ENCODE data around the gene CYP27C1.
"Not testable (repeated sequence)": the region's sequence is repeated elsewhere in the genome, so short reads cannot be mapped to it uniquely, and the experiment has no call there.

CYP27C1 gene

DNA sequence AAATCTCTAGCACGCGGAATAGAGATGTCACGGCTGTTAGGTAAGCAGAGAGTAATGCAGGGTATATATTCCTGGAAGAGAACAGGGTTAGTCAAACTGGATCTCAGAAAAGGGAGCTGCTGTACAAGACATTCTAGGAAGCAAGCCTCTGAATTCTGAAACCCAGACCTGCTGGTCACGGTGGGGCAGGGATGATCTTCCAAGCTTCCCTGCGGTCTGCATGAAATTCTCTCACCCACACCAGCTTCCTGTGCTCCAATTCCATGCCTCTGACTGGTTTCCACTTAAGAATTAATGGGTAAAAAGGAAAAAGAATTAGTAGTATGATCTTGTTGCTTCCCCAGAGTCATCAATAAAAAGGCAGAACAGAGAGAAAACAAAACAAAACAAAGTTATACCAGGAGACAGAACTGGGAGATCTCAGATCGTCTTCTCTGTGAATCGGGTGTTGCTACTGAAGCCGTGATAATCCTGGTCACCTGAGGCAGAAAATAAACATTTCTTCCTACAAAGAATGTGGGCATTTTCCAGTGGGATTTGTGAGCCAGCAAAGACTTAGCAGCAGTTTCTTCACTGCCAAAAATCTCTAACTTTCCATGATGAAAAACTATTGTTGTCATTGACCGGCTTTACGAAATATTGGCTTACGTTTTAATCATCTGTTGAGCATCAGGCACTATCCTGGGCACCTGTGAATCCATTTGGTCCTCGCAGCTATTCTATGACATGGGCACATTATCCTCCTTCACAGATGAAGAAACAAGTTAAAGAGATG lies 5.3 kb upstream of the CYP27C1 start:
- DNase-seq (ENCODE audit: low read depth in 2 of 2), result no peak

- not testable (repeated sequence) for DNase-seq (ENCODE audit: low read depth in 2 of 2)
Measured at GRCh38 chr2:127224135-127224534, 4.0 kb upstream of the CYP27C1 start.

DNA sequence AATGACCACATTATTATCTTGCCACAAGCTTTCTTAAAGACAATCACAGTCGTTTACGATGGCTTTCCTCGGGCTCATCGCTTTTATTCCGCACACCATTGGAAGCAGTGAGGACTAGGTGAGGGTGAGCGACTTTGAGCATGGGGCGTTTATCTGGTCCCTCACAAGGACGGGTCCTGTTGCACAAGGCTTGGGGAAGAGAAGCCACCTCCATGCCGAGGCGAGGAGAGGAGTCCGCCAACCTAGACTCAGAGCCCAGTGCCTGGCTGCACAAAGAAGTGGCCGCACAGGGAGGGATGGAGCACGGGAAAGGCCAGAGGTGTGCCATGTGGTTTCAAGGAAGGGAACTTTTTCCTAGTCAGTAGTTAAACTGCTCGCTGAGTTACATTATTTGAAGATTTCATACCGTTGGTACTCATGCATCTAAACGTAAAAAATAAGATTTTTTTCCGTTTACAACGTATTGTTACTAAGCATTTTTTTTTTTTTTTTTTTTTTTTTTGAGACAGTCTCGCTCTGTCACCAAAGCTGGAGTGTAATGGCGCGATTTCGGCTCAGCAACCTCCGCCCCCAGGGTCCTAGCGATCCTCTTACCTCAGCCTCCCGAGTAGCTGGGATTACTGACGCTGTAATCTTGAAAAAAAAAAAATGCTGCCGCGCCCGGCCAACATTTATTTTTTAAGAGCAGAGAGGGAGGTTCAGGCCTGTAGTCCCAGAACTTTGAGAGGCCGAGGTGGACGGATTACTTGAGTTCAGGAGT lies 849 bp upstream of the CYP27C1 start:
- no peak for DNase-seq (ENCODE audit: low read depth in 2 of 2)

DNA sequence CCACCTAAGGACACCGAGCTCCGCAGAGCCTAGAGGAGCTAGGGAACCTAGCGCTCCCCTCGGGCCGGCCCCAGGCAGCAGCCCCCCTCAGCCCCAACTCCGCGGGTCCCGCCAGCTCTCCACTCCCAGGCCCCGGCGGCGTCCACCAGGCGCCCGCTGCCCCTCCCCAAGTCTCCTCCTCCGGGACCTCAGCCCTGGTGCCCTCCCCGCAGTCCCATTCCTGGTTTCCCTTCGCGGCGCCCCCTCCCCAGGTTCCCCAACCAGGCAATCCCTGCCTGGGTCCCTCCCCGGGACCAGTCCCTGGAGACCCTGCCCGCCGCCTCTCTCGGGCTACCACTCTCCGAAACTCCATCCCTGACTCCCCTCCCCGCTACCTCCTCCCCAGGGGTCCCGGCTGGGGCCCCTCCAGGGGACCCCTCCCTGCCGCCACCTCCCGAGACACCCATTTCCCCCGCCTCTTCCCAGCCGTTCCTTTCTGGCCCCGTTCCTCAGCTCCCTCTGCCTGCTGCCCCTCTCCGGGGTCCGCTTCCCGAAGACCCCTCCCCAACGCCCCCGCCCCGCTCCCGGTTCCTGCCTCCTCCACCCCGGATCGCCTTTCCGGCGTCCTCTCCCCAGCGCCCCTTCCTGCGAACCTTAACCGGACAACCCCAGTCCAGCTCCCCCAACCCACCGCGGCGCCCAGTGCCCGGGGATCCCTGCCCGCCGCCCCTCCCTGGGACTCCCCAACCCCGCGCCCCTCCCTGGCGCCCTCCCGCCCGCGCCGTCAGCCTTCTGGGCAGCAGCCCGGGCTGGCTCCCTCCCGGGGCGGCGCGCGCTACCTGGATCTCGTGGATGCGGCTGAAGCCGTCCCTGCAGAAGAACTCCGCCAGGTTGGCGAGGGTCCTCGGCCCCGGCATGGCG lies 678 bp downstream of the CYP27C1 start:
- DNase-seq (ENCODE audit: low read depth in 2 of 2), result no peak

DNA sequence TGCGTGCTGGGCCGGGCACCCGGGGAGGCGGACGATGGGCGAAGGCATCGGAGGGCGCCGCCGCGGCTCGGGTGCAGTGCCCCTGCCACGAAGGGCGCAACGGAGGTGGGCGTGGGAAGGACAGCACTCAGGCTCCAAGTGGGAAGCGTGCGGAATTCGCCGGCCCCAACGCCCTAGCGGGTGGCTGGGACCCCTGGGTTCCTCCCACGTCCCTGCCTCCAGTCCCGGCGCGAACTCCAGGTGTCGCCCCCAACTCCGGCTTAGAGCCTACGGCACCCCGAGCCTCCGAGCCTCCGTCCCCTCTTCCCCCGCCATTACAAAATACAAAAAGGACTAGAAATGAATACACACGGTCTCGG lies 1.3 kb downstream of the CYP27C1 start:
- no peak for DNase-seq (ENCODE audit: low read depth in 2 of 2)

DNA sequence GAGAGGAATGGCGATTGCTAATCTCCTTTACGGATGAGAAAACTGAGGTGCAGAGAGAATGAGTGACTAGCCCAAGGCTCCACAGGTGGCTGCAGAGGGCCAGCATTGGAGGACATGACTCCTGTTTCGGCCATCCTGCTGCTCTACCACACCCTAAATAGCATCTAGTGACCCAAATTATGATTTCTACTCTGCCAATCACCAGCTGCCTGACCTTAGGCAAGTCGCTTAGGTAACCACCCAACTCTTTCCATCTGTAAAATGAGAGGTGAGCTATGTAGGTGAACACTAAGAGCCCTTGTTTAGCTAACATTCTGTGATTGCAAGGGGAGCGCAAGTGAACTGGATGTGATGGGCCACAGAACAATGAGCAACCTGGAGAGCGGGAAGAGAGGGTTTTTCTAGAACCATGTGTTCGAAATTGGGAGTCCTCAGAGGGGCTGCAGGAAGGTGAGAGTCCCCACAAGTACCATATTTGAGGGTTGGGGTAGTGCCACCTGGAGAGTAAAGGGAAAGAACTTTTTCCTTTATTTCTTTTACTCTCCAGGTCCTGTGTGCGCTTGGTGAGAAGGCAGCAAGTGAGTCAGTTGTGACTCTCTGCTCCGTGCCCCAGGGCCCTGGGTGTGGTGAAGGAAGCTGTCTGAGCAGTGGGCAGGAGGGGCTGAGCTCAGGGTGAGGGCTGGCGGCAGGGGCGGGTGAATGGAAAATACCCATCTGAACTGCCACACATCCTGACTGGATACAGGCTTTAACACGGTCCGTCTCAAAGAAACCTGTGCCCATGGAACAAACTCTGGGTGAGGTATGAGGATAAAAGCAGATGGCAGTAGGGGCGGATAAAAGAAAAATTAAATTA lies 2.4 kb downstream of the CYP27C1 start:
- no peak for DNase-seq (ENCODE audit: low read depth in 2 of 2)

GRCh38 chr2:127216593-127216992 lies 3.5 kb downstream of the CYP27C1 start:
- DNase-seq (ENCODE audit: low read depth in 2 of 2), result no peak

- no peak for DNase-seq (ENCODE audit: low read depth in 2 of 2)
Measured at GRCh38 chr2:127216095-127216494, 4.0 kb downstream of the CYP27C1 start.

GRCh38 chr2:127214201-127214600 lies 5.9 kb downstream of the CYP27C1 start:
- DNase-seq (ENCODE audit: low read depth in 2 of 2), result not testable (repeated sequence)

DNA sequence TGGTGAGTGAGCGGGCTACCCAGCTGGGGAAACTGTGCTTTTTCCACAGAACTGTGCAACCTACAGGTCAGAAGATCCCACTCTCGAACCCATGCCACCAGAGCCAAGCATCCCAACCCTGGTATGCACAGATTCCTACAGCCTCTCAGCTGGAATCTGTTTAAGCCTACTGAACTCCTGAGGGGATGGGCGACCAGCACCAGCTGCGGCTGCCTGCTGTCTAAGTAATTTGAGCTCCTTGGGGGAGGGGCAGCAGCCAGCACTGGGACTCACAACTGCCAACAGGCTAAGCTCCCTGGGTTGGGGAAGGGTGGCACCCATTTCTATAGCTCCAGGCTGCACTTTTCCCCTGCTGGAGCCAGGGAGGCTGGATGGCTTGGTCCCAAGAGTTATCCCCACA lies 11.8 kb downstream of the CYP27C1 start:
- DNase-seq (ENCODE audit: low read depth in 2 of 2), result no peak

- DNase-seq (ENCODE audit: low read depth in 2 of 2), result no peak
Measured at GRCh38 chr2:127205218-127206125, 14.6 kb downstream of the CYP27C1 start.

- no peak for DNase-seq (ENCODE audit: low read depth in 2 of 2)
Measured at GRCh38 chr2:127201452-127201851, 18.6 kb downstream of the CYP27C1 start.

GRCh38 chr2:127200962-127201361 lies 19.1 kb downstream of the CYP27C1 start:
- DNase-seq (ENCODE audit: low read depth in 2 of 2), result no peak

GRCh38 chr2:127199223-127199622 lies 20.9 kb downstream of the CYP27C1 start:
- DNase-seq (ENCODE audit: low read depth in 2 of 2), result no peak

DNA sequence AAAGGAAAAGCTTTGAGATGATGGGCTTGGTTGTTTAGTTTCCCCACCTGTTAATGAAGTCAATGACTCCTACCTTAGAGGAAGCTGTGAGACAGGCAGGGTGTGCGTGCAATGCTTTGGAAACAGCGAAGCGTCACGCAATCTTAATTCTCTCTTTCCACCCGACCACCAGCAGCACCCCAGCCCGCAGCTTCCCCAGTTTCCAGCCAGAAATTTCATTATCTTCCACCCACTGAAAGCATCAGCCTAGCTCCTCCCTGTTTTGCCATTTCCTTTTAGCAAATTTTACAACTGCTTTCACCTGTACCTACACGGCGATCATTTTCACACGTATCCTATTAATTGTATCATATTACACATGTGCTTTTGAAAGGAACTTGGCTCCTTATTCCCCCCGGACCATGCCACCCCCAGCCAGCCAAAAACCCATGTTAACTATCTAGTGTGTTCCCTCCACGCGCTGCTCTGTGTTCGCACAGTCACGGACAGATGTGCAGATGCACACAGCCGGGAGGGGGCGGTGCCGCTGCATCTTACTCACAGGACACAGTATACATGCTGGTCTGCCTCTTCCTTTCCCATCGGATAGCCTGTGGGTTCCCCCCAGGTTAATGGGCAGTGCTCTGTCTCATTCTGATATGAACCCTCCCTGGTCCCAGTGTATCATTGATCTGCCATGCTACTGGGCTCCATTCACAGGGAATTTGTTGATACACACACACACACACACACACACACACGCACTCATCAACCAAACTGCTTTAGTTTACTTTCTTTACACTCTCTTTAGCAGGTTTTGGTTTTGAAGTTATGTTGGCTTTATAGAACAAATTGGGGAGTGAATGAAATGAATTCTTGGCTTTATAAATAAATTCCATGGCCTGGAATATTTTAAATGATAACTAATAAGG lies 22.4 kb downstream of the CYP27C1 start:
- DNase-seq (ENCODE audit: low read depth in 2 of 2), result no peak

DNA sequence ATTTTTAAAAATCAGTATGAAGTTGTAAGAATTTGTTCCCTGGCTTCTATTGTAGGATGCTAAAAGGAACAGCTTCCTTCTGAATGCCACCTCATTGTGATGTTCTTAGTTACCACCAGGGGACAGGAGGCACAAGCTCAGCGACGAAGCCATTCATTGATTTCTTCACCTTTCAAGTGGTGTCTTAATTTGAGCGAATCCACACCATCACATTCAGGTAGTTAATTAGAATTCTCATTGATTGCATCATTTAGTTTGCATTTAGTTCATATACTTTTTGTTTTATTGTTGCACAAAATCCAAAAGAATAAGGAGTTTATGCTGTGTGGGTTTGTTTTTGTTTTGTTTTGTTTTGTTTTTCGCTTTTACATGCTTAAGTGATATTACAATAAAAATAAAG lies 23.1 kb downstream of the CYP27C1 start:
- DNase-seq (ENCODE audit: low read depth in 2 of 2), result no peak

- no peak for DNase-seq (ENCODE audit: low read depth in 2 of 2)
Measured at GRCh38 chr2:127196549-127196948, 23.6 kb downstream of the CYP27C1 start.

DNA sequence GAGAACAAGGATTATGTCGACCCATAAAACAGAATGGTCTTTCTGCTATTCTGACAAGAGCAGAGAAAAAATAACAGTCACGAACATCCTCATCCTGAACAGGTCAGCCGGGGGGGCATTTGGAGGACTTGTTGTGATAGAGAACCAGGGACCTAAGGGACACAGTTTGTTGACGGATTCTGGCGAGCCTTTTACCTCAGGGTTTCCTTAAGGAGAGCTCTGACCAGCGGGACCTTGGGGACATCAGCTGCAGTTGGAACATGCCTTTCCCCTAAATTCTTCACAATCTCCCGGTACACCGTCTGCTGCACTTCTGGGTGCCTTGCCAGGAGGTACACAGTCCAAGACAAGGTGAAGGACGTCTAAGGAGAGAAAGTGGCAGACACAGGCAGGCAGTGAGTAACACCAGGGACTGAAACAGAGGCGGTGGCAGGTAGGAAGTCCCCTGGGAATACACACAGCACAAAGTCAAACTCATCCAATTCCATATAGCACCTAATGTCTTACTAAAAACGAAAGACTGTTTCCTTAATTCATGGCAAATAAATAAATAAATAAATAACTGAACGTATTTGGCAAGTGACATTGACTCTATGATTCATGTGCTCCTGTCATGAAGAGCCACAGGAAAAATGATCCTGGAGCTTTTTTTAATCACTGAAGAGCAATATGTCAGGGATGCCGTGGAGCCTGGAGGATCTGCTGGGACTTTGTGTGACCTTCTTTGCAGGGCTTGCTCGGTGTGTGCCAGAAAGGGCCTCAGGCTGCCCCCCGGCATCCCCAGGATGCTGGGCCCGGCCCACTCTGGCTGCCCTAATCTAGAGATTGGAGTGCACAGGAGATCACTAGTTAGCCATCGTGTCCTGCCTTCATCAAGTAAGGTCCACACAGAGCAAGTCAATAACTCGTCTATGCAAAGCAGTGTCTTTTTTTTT lies 24.7 kb downstream of the CYP27C1 start:
- DNase-seq (ENCODE audit: low read depth in 2 of 2), result no peak

Measured in stimulated activated CD8-positive, alpha-beta memory T cell treated with anti-CD3 and anti-CD28 coated beads, Interleukin-15, amount 100 ng/mL, for 4 hours (primary cell).